Occipital lobe (tissue), 2 donors: ENCODE measurements around the gene ADGRG1. TPM values are rescaled to one million over a fixed set of nuclear protein-coding genes. Genes with fewer than 3 reads are reported as not detected.

Experiments
- DNase-seq: peaks from one replicate; lab custom pipeline; 2025; lab: John Stamatoyannopoulos, UW
- total RNA-seq: library from RNA; depleted of rRNA; stranded (reverse); fragments of >200 nt; gene quantifications from one replicate; pipeline ENCODE4 v1.2.3, GENCODE V29; 2014

The ADGRG1 gene
- total RNA-seq, 1 donor from 2014 or later = 31.4 TPM

DNA sequence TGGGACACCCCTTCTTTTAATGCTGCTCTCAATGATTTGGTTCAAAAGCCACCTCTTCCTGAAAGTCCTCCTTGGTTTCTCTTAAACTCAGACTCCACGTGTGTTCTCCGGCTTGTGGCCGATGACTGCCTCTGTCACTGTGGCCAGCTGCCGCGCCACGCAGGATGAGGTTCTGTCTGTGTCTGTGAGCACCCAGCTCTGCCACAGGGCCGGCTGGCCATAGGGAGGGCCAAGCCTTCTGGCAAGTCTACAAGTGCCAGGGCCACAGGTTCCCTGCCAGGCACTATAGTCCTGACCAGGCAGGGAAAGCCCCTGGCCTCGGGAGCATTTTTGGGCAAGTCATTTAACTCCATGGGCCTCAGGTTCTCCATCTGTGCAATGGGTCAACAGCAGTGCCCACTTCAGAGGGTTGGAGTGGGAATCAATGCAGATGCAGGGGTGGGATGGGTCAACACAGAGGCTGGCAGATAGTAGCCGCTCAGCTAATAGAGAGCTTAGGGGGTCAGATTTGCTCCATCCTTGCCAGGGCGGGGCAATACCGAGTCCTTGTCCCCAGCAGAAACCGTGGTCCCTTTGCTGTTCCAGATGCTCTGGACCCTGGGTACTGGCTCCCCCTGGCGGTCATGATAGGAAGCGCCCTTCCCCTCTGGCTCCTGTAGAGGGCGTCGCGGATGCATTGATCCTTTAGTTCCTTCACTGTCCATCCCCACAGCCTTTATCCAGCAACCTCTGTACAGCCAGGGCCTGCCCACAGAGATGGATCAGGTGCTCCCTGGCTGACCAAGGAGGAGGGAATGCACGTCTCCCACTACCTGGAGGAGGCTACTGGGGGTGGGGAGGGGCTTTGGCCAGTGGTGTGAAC lies 20.4 kb downstream of the ADGRG1 start:
- DNase-seq = peak; percentile 44

DNA sequence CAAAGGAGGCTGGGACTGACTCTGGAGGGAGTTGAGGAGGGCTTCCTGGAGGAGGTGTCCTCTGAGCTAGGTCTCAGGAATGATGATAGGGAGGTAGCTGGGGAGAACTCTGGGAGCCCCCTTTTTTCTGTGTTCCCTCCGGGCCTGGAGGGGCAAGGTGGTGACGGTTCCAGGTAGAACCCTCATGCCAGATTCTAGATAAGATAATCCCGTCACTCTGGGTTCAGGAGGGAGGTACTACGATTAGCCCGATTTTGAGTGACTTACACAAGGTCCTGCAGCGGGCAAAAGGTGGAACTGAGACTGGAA lies 21.0 kb downstream of the ADGRG1 start:
- no peak for DNase-seq

DNA sequence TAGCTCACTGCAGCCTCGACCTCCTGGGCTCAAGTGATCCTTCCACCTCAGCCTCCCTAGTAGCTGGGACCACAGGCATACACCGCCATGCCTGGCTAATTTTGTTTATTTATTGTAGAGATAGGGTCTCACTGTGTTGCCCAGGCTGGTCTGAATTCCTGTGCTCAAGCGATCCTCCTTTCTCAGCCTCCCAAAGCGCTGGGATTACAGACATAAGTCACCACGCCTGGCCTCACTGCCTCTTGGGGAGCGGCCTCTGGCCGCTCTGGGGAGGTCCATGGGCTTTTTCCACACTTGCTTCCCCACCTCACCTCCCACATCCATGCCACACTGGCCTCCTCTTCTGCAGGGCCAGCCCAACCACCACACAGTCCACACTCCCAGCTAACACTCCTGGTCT lies 21.4 kb downstream of the ADGRG1 start:
- no peak for DNase-seq

DNA sequence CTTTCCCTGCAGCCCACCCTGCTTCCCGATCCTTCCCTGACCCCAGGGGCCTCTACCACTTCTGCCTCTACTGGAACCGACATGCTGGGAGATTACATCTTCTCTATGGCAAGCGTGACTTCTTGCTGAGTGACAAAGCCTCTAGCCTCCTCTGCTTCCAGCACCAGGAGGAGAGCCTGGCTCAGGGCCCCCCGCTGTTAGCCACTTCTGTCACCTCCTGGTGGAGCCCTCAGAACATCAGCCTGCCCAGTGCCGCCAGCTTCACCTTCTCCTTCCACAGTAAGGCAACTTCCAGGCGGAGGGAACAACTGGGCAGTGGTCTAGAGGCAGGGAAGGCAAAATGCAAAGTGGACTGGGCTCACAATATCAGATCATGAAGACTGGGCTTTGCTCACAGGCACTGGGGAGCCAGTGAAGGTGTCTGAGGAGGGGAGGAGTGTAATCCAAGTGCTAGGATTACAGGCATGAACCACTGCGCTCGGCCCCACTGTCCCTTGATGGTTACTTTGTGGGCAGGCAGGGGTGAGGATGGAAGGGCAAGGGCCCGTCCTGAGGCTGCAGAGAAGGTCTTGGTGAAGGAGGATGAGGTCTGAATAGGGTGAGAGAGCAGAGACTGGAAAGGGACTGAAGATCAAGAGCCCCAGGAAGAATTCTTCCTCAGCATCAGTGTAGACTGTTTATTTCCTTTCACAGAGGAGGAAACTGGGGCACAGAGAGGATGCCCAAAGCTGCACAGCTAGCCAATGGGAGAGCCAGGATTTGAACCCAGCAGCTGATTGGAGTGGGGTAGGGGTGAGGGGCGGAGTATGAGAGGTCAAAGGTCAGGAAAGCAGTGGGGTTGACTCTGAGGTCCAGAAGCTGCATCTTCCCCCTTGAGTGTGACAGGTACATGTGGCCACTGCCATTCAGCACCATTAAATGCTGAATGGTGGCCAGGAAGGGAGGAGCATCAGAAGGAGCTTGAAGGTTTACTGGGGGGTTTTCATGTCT lies 23.2 kb downstream of the ADGRG1 start:
- DNase-seq = no peak

DNA sequence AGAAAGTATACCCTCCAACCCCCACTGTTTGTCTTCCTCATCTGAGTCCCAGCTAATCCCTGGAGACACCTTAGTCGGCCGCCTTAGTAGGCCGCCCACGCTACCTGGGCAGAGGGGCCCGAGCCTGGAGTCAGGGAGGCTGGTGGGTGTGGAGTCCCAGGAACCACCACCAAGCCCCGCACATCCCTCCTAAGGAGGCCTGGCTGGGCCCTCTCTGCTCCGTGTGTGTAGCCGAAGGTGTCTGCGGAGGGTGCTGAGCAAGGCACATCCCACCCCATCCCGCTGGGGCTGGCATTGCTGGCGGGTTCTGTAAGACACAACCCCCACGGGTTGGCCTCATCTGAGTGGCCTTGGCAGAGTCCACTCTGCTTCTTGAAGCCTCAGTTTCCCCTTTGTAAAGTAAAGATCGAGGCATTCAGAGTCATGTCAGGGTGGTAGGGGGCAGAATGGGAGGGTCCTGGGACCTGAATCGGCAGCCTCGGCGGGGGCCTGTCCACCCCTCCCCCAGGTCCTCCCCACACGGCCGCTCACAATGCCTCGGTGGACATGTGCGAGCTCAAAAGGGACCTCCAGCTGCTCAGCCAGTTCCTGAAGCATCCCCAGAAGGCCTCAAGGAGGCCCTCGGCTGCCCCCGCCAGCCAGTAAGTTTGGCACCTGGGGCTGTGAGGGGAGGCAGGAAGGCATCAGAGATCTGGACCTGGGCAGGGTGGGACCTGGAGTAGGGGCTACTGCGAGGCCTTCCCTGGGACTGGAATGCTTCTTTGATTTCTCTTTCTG lies 24.5 kb downstream of the ADGRG1 start:
- no peak for DNase-seq

DNA sequence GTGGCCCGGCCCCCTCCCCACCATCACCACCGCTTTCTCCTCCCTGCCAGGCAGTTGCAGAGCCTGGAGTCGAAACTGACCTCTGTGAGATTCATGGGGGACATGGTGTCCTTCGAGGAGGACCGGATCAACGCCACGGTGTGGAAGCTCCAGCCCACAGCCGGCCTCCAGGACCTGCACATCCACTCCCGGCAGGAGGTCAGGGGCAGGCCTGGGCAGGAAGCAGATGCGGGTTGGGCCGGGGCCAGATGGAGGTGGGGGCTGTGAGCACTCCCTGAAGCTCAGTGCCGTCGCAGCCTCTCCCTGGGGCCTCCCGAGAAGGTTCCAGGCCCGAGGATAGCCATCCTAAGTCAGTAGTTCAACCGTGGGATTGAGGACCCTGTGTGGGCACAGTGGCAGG lies 25.5 kb downstream of the ADGRG1 start:
- DNase-seq = no peak

DNA sequence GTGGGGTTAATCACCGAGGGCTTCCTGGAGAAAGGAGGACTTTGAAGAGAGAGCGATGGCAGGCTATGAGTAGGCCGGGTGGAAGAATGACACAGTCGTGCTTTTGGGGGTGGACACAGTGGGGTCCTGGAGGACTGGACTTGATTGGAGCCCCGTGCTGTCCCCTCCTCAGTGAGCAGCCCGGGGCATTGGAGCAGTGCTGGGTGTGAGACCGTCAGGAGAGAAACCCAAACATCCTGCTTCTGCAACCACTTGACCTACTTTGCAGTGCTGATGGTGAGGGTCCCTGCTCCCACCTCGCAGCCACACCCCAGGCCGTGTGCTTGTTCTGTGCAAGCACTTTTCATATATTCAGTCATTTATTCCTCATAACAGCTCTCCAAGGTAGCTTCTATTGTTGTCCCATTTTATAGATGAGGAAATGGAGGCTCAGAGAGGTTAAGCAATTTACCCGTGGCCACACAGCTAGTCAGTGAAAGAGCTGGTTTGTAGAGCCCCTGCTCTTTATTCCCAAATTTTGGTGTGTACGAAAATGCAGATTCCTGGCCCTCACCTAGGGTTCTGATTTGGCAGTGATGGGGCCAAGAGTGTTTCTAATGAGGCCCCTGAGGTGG lies 28.0 kb downstream of the ADGRG1 start:
- no peak for DNase-seq

DNA sequence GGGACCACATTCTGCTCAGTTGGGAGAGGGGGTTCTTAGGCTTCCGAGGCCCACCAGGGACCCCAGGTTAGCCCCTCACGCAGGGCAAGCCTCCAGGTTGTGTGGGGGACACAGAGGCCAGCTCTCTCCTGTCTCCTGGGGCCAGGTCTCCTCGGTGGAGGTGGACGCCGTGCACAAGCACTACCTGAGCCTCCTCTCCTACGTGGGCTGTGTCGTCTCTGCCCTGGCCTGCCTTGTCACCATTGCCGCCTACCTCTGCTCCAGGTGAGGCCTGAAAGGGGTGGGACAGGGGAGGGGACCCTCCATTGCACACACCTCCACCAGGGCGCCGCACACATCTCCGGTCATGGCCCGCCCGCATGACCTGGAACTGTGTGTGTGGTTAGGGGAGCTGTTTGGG lies 28.8 kb downstream of the ADGRG1 start:
- DNase-seq = no peak

DNA sequence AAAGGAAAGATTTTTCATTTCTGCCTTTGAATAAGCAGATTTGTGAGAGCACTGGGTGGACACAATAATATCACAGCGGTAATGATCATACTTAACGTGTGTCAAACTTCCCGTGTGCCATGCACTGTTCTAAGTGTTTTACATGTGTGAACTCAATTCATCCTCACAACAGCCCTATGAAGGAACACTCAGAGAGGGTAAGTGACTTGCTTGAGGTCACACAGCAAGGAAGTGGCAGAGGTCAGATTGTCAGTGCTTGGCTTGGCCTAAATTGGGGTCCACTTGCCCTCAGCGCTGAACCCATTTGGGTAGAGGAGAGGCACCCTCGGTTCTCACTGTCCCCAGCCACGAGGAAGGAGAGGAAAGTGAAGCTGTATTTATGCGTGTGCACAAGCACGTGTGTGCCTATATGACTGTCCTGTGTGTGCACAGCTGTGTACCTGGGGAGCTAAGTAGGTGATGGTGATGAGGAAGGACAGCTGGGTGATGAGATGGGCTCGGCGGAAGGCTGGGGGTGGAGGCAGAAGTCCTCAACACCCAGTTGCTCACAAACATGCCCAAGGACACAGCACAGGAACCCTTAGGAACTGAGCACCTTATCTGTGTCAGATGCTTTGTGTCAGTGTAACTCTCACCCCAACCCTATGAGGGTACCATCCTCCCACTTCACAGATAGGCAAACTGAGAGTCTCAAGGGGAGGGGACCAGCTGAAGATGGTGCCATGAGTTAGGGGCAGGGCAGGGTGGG lies 29.9 kb downstream of the ADGRG1 start:
- no peak for DNase-seq

DNA sequence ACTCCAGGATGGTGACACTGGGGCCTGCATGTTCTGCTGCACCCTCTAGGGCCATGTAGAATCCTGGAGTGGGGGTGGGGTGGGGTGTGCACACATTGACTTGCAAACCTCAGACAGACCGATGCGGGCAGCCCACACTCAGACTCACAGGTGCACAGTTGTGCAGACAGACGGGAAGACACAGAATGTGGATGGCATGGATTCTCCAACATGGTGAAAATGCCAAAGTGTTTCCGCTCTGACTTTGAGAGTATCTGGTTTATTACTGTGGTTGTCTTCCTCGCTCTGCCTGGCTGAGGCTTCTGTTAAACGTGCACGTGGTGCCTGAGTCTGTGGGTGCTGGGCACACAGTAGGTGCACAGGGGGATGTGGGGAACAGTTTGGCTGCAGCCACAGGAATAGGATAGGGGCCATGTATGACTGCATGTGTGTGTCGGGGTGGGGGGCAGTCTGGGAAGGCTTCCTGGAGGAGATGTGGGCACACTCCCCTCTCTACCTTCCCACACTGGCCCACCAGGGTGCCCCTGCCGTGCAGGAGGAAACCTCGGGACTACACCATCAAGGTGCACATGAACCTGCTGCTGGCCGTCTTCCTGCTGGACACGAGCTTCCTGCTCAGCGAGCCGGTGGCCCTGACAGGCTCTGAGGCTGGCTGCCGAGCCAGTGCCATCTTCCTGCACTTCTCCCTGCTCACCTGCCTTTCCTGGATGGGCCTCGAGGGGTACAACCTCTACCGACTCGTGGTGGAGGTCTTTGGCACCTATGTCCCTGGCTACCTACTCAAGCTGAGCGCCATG lies 30.6 kb downstream of the ADGRG1 start:
- no peak for DNase-seq

DNA sequence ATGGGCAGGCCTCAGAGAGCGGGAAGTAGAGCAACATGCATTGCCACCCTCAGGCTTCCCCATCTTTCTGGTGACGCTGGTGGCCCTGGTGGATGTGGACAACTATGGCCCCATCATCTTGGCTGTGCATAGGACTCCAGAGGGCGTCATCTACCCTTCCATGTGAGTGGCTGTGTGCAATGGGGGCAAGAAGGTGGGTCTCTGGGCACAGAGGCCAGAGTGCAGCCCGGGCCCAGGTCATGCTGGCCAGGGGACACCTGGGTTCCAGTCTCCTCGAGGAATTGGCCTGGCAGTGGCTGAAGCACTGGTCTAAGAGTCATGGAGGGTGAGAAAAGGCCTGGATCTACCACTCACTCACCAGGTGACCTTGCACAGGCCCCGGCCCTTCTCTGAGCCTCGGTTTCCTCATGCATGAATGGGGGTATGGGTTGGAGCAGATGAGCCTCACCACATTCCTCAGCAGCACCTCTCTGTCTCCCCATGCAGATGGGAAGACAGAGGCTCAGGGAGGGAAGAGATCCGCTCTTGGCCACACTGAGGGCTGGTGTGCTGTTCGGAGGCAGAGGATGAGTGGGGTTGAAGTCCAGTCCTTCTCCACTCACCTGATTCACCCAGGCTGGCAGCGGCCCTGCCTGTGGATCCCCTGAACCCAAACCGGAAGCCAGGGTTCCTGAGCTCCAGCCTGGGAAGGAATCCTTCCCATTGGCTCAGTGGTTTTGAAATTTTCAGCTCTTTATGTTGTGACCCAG lies 32.5 kb downstream of the ADGRG1 start:
- DNase-seq = no peak

DNA sequence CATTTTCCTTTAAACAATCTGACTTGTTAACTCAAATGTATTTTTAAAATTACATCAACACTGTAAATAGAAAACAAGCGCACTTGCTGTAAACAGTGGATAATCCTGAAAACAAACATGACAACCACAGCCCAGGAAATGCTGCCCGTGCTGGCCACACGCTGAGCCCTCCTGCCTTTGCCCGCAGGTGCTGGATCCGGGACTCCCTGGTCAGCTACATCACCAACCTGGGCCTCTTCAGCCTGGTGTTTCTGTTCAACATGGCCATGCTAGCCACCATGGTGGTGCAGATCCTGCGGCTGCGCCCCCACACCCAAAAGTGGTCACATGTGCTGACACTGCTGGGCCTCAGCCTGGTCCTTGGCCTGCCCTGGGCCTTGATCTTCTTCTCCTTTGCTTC lies 33.1 kb downstream of the ADGRG1 start:
- DNase-seq = no peak

DNA sequence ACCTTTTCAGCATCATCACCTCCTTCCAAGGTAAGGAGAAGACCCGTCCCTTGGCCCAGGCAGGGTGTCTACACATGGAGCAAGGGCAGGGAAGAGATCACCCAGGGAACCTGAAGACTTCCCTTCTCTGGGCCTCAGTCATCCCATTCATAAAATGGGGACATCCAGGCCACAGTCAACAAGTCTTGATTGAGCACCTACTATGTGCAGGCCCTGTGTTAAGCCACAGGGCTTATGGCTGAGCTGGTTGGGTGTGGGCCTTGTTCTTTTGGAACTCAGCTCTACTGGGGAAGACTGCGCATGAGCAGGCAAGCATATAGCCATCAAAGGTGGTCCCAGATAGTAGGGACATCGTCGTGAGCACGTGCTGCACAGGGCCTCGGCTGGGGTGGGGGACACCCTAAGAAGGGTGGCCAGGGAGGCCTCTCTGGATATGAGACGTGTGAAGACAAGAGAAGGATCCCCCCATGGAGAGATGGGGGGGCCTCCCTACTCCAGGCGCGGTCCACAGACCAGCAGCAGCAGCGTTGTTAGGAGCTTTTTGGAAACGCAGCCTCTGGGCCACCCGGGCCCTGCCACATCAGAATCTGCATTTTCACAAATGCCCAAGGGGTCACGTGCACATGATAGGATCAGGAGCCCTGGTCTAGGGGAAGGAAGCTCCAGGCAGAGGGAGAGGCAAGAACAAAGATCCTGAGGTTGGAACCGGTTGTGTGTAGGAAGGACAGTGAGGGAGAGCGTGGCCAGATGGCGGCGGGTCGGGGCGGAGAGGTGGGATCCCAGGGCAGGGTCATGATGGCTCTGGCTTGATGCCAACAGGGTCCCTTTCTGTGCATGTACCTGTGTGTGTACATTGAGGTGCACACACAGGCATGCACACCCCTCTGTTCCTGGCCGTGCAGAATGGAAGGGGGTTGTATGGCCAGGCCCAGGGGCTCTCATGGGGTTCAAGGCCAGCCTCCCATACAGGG lies 33.8 kb downstream of the ADGRG1 start:
- no peak for DNase-seq

DNA sequence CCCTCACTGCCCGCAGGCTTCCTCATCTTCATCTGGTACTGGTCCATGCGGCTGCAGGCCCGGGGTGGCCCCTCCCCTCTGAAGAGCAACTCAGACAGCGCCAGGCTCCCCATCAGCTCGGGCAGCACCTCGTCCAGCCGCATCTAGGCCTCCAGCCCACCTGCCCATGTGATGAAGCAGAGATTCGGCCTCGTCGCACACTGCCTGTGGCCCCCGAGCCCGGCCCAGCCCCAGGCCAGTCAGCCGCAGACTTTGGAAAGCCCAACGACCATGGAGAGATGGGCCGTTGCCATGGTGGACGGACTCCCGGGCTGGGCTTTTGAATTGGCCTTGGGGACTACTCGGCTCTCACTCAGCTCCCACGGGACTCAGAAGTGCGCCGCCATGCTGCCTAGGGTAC lies 35.0 kb downstream of the ADGRG1 start:
- no peak for DNase-seq

DNA sequence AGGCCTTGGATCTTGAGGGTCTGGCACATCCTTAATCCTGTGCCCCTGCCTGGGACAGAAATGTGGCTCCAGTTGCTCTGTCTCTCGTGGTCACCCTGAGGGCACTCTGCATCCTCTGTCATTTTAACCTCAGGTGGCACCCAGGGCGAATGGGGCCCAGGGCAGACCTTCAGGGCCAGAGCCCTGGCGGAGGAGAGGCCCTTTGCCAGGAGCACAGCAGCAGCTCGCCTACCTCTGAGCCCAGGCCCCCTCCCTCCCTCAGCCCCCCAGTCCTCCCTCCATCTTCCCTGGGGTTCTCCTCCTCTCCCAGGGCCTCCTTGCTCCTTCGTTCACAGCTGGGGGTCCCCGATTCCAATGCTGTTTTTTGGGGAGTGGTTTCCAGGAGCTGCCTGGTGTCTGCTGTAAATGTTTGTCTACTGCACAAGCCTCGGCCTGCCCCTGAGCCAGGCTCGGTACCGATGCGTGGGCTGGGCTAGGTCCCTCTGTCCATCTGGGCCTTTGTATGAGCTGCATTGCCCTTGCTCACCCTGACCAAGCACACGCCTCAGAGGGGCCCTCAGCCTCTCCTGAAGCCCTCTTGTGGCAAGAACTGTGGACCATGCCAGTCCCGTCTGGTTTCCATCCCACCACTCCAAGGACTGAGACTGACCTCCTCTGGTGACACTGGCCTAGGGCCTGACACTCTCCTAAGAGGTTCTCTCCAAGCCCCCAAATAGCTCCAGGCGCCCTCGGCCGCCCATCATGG lies 35.7 kb downstream of the ADGRG1 start:
- no peak for DNase-seq

DNA sequence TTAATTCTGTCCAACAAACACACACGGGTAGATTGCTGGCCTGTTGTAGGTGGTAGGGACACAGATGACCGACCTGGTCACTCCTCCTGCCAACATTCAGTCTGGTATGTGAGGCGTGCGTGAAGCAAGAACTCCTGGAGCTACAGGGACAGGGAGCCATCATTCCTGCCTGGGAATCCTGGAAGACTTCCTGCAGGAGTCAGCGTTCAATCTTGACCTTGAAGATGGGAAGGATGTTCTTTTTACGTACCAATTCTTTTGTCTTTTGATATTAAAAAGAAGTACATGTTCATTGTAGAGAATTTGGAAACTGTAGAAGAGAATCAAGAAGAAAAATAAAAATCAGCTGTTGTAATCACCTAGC lies 36.2 kb downstream of the ADGRG1 start:
- DNase-seq = no peak

DNA sequence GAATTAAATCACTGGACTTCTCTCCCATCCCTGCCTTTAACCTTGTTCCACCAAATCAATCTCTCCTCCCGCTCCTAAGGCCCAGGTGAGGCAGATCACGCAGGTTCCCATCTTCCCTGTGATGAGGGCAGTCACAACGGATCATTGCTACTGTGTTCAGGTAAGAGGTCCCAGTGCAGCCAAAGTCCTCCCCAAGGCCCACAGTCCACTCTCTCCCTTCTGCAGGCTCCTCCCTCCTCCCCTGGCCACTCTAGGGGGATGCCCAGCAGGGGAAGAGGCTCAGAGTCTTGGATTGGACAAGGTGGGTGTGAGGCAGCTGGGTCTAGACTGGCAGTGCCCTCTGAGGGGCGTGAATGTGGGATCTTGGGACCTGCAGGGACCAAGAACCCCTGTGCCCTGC lies 37.1 kb downstream of the ADGRG1 start:
- no peak for DNase-seq
